CD4-positive, alpha-beta T cell treated with Interleukin-2 at 100 ng/mL for 4 hours (primary cell): Measurements from ENCODE around the gene ANO2.
"Not testable (repeated sequence)": the region's sequence is repeated elsewhere in the genome, so short reads cannot be mapped to it uniquely, and the experiment has no call there.

Experiments used
- DNase-seq: peaks from one replicate; pipeline ENCODE4 v3.0.0-alpha.2; 2020; ENCODE audit warnings: low spot score

The ANO2 gene

GRCh38 chr12:5818877-5819276 is 126.2 kb downstream of the ANO2 start:
- DNase-seq = not testable (repeated sequence)

- no peak for DNase-seq
These were observed 127.8 kb downstream of the ANO2 start for GRCh38 chr12:5817246-5817645.

GRCh38 chr12:5809586-5809985 is 135.5 kb downstream of the ANO2 start:
- DNase-seq = no peak

GRCh38 chr12:5808981-5809380 is 136.1 kb downstream of the ANO2 start:
- DNase-seq = no peak

- no peak for DNase-seq
These were observed 137.4 kb downstream of the ANO2 start for GRCh38 chr12:5807514-5808219.

- no peak for DNase-seq
These were observed 138.0 kb downstream of the ANO2 start for GRCh38 chr12:5807090-5807414.

GRCh38 chr12:5806371-5807089 is 138.5 kb downstream of the ANO2 start:
- DNase-seq = no peak

GRCh38 chr12:5803532-5803931 is 141.5 kb downstream of the ANO2 start:
- no peak for DNase-seq

GRCh38 chr12:5798242-5799015 is 146.6 kb downstream of the ANO2 start:
- DNase-seq = no peak

- no peak for DNase-seq
These were observed 147.4 kb downstream of the ANO2 start for GRCh38 chr12:5797661-5798060.

- no peak for DNase-seq
These were observed 148.2 kb downstream of the ANO2 start for GRCh38 chr12:5796959-5797225.

- DNase-seq = no peak
These were observed 148.7 kb downstream of the ANO2 start for GRCh38 chr12:5796171-5796958.

GRCh38 chr12:5794156-5794555 is 150.9 kb downstream of the ANO2 start:
- no peak for DNase-seq

- DNase-seq = no peak
These were observed 152.7 kb downstream of the ANO2 start for GRCh38 chr12:5792343-5792742.

- no peak for DNase-seq
These were observed 155.5 kb downstream of the ANO2 start for GRCh38 chr12:5789469-5789968.

GRCh38 chr12:5787828-5788227 is 157.2 kb downstream of the ANO2 start:
- DNase-seq = no peak

- no peak for DNase-seq
These were observed 159.5 kb downstream of the ANO2 start for GRCh38 chr12:5785601-5786000.

- DNase-seq = no peak
These were observed 160.5 kb downstream of the ANO2 start for GRCh38 chr12:5784462-5785130.

GRCh38 chr12:5783289-5783920 is 161.7 kb downstream of the ANO2 start:
- no peak for DNase-seq

GRCh38 chr12:5780536-5780935 is 164.5 kb downstream of the ANO2 start:
- DNase-seq = no peak

GRCh38 chr12:5779401-5779800 is 165.7 kb downstream of the ANO2 start:
- DNase-seq = no peak
